HS-27A (cell line): ENCODE results near the gene IDE.
"Not testable (repeated sequence)": the region's sequence is repeated elsewhere in the genome, so short reads cannot be mapped to it uniquely, and the experiment has no call there.

ENCODE experiments used
- DNase-seq: peaks from one replicate; pipeline ENCODE4 v3.0.0-alpha.2; 2012; ENCODE audit warnings: low read depth, missing footprints

Gene IDE

GRCh38 chr10:92490387-92490786 lies 83.5 kb downstream of the IDE start:
- no peak for DNase-seq

- DNase-seq = no peak
Measured at GRCh38 chr10:92486637-92487036, 87.3 kb downstream of the IDE start.

DNA sequence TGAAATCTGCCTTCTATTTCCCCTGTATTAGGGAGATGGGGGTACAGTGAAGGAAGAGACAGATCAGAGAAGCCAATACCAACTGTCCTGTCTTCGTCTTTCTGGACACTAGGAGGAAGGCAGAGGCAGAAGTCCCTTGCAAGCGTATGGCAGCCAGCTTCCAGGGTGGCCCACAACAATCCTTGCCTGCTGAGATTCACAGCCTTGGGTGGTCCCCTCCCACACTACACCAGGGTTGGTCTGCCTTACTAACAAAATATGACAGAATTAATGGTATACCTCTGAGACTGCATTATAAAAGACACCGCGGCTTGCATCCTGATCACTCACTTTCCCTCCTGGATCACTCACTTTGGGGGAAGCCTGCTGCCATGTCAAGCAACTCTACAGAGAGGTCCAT lies 90.4 kb downstream of the IDE start:
- DNase-seq = no peak

GRCh38 chr10:92480413-92480812 lies 93.5 kb downstream of the IDE start:
- no peak for DNase-seq

GRCh38 chr10:92479547-92479946 lies 94.3 kb downstream of the IDE start:
- no peak for DNase-seq

DNA sequence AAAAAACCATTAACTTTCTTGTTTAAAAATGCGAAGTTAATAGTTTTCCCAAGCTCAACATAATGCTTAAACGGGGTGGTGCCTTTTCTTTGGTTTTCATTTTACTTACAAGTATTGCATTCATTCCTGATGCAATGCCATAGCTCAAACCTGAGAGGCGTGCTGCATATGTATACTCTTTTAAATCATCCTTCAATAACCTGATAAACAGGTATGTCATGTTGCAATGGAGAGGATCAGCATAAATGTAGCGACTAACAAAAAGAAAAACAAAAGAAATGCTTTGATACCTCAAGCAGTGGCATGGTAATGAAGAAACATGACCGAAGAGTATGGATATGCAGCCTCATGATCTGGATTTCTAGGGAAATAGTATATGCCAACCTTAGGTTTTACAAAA lies 95.4 kb downstream of the IDE start:
- no peak for DNase-seq

GRCh38 chr10:92475357-92475868 lies 98.5 kb downstream of the IDE start:
- no peak for DNase-seq

DNA sequence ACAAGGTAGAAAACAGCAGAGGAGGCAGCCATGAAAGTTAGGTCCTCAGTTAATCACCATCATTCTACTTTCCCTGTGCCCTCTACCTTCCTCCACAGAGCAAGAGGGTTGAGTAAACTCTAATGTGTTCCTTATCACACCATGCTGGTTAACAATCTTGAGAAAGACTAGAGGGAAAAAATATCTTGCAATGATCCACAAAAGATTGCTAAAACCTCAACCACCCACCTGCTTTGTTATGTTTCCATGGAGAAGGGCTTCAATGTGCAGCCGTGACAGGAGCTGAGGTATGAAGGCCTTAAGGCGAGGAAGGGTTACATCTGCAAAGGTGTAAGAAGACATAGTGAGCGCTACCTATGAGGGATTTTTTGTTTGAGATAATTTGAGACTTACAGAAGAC lies 103.9 kb downstream of the IDE start:
- no peak for DNase-seq

GRCh38 chr10:92464364-92464763 lies 109.5 kb downstream of the IDE start:
- DNase-seq = no peak

GRCh38 chr10:92463582-92463981 lies 110.3 kb downstream of the IDE start:
- DNase-seq = no peak

- not testable (repeated sequence) for DNase-seq
Measured at GRCh38 chr10:92454955-92455354, 118.9 kb downstream of the IDE start.

DNA sequence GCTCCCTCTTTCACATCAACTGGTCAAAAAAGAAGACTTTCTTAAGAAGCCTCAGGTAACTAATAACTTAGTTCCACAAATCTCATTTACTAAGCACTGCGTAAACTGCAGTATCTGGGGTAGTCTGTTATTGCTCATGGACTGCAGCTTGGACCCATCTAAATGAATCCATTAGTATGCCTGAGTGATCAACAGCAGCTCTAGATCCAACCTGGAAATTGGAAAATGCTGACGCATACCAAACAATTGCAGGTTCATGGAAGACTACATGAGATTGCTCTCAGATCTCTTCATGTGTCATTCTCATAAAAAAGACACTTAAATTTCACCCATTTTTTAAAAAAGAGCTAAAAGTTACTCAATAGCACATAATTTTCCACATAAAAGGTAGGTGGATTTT lies 121.6 kb downstream of the IDE start:
- DNase-seq = no peak

GRCh38 chr10:92451431-92451830 lies 122.5 kb downstream of the IDE start:
- DNase-seq = no peak

- DNase-seq = no peak
Measured at GRCh38 chr10:92450896-92451295, 123.0 kb downstream of the IDE start.

DNA sequence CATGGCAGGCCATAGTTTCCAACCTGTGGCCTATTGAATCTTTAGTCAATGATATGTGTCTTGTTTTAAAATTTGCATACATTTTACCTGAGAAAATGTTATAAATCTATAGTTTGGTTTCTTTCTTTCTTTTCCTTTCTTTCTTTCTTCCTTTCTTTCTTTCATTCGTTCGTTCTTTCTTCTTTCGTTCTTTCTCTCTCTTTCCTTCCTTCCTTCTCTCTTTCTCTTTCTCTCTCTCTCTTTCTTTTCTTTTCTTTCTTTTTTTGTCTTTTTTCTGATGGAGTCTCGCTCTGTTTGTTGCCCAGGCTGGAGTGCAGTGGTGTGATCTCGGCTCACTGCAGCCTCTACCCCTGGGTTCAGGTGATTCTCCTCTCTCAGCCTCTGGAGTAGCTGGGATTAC lies 133.3 kb downstream of the IDE start:
- DNase-seq = no peak

- DNase-seq = no peak
Measured at GRCh38 chr10:92438220-92438619, 135.7 kb downstream of the IDE start.

GRCh38 chr10:92436611-92437010 lies 137.3 kb downstream of the IDE start:
- DNase-seq = no peak

DNA sequence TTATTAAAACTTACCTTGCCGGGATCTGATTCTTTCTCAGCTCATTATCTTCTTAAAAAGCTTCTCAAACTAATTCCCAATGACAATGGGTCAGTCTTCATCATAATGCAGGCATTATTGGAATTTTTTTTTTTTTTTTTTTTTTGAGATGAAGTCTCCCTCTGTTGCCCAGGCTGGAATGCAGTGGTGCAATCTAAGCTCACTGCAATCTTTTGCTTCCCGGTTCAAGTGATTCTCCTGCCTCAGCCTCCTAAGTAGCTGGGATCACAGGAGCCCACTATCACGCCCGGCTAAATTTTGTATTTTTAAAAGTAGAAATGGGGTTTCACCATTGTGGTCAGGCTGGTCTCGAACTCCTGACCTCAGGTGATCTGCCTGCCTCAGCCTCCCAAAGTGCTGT lies 137.8 kb downstream of the IDE start:
- not testable (repeated sequence) for DNase-seq

GRCh38 chr10:92434385-92434784 lies 139.5 kb downstream of the IDE start:
- DNase-seq = no peak

- DNase-seq = no peak
Measured at GRCh38 chr10:92432596-92432995, 141.3 kb downstream of the IDE start.

DNA sequence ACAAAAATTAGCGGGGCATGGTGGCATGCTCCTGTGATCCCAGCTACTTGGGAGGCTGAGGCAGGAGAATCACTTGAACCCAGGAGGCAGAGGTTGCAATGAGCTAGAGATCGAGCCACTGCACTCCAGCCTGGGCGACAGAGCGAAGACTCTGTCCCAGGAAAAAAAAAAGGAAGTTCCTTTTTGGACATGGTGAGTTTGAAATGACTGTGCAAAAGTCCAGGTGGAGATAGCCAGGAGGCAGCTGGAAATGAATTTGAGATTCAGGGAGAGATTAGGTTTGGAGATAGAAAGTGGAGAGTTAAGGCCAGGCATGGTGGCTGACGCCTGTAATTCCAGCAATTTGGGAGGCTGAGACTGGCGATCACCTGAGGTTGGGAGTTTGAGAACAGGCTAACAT lies 143.8 kb downstream of the IDE start:
- no peak for DNase-seq

DNA sequence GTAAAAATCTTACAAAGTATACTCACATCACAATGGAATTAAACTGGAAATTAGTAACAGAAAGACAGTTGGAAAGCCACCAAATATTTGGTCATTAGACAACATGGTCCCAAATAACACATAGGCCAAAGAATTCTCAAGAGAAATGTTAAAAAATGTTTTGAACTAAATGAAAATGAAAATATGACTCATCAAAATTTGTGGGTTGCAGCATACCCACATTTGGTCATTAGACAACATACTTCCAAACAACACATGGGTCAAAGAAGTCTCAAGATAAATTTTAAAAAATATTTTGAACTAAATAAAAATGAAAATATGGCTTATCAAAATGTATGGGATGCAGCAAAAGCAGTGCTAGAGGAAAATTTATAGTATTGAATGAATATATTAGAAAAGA lies 152.3 kb downstream of the IDE start:
- DNase-seq = no peak

DNA sequence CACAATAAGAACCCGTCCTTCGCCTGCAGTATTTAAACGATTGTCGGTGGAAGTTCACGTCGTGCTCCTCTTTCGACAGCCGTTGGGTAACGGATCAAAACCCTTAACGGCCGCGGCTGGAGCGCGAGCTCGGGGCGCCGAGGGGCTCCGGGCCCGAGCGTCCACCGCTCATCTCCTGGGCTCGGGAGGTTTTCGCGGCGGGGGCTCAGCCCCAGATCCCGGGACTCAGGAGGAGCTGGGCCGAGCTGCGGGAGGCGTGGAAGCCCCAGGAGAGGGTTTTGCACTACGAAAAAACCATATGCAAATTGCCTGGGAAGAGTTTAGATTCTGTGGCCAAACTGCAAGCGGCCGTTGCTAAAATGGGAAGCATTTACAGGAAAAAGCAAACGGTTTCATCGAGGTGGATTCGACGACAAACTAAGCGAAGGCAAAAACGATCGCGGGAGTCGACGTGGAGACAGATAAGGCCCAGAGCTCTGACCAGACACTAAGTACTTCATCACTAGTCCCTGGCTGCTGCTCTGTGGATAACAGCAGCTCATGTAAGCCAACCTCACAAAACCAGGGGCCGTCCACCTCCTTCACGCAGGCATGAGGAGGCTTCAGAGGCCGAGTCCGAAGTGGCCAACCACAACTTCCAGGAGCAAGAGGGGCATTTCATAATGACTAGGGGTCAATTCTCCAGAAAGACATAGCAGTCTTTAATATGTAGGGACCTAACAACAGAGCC lies 153.2 kb downstream of the IDE start:
- no peak for DNase-seq
